ENCODE data around the gene SDK2. TPM values are rescaled to one million over a fixed set of nuclear protein-coding genes. Genes with fewer than 3 reads are reported as not detected.

The SDK2 gene
- total RNA-seq, 2 experiments from 2014 or later: 0.23 to 0.27 TPM

DNA sequence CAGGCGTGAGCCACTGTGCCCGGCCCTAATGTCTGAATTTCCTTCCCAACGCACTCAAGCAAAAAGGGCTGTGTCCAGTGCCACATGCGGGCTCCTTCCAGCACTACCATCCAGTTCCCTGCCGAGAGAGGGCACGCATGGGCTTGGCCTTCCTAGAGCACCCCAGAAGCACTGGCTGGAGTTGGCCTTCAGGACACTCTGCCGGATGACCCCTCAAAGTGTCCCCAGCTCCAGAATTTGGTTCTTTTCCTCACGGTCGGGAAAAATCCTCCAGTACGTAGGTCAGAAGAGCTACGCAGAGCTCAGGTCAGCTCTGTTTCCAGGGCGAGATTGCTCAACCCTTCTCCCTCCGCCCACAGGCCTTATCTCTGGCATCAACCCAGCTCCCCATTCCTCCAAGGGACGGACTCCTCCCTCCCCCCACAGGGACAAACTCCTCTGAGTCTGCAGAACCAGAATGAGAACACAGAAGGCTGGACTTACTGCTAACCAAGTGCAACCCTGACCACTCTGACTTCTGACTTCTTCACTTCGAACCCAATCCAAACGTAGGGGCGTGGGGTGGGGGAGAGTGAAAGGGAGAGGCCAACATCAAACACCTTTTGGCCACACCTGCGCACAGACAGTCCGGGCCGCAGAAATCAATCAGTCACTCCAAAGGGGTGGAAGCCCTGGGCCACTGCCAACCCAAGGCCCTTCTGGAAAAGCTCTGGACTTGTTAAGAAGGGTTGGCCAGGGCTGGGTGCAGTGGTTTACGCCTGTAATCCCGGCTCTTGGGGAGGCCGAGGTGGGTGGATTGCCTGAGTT is 336.0 kb downstream of the SDK2 start:
- CTCF ChIA-PET: interaction anchor here (1.3 kb wide), 1 partner anchor 62 kb away, joined by 3 read pairs; no protein-coding TSS in a partner anchor
- POLR2A ChIA-PET: interaction anchor here (0.7 kb wide), 1 partner anchor 360 kb away, joined by 8 read pairs; no protein-coding TSS in a partner anchor

DNA sequence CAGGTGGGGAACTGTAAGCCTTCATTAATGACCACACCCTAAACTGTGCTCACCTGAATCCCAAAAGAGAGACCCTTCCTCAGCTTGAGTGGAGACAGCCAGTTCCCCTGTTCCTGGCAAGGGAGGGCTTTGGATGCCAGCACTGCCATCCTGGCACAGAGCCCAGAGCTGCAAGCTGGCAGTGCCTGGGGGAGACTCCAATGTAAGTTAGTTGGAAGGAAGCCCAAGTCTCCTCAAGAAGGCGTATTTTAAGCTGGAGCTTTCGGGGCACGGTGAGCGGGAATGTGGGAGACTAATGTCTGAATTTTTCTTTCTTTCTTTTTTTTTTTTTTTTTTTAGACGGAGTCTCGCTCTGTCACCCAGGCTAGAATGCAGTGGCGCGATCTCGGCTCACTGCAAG is 337.1 kb downstream of the SDK2 start:
- ChIA-PET CTCF (interaction anchor here (0.6 to 1.3 kb wide), 2 partner anchors 62 to 63 kb away, joined by 3 to 4 read pairs; no protein-coding TSS in a partner anchor), POLR2A (interaction anchor here (0.7 kb wide), 1 partner anchor 361 kb away, joined by 8 read pairs; no protein-coding TSS in a partner anchor)

DNA sequence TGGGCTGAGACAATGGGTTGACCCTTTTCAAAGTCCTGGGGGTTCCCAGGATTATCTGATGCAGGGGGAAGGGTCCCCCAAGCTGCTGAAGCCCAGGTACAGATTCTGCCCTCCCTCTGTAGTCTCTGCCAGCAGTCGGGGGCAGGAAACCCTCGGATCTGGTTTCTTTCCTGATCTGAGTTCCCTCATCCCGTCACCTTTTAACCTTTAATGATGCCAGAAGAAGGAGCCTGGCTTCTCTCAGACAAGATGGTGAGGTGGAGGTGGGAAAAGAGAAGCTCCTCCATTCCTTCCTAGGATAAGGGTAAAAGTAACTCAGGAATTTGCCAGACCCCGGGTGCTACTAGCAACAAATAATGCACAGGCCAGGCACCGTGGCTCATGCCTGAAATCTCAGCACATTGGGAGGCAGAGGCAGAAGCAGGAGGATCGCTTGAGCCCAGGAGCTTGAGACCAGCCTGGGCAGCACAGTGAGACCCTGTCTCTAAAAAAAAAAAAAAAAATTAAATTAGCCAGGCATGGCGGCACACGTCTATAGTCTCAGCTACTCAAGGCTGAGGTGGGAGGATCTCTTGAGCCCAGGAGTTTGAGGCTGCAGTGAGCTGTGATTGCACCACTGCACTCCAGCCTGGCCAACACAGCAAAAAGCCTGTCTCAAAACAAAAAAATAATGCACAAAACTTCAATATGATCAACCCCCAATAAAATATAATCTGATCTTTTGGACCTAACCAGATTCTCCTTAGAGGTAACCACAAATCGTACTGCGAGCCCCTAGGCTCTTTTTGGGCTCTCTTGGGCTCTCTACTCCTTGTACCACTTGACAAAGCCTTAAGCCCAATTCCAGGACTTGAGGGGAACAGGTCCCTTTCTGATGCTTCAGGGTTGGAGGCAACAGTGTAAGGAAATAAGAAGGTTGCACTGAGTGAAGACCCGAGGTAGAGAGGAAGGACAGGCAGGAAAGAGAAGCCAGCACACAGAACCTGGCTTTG is 338.1 kb downstream of the SDK2 start:
- POLR2A ChIA-PET: no interaction called here
- CTCF ChIA-PET: interaction anchor here (0.6 kb wide), 1 partner anchor 62 kb away, joined by 4 read pairs; no protein-coding TSS in a partner anchor

DNA sequence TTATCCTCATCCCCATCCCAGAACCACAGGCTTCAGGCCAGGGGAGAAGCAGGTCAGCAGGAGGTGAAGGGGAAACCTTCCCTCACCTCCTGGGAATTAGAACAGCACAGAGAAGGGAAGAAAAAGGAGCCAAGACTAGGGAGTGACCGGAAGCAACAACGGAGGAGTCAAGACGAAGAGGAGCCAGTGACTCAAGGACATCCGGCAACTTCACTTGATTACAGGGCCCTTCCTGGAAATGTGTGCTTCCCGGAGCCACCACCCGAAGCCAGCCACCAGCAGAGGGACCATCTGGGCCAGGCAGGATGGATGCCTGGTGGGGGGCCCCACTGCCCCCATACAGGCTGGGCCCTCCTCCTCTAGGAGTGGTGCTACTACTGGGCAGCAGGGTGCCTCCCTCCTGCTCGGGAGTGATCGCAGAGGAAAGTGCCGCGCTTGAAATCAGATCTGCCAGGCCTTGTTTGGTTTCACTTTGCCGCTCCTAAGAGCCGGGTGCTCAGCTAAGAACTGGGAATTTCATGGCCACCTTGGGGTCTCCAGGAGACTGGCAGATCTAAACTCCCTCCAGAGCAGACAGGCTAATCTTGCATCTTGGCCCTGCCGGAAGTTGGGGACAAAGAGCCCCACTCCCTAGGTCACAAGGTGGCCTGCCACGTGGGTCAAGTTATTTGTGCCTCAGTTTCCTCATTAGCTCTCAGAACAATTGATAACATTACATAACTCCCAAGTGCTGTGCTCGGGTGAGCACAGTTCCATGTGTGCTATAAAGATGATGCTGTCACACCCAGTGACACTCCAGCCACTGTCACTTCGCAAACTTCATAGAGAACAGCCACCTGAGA is 339.1 kb downstream of the SDK2 start:
- ChIA-PET CTCF (no interaction called here), POLR2A (no interaction called here)

DNA sequence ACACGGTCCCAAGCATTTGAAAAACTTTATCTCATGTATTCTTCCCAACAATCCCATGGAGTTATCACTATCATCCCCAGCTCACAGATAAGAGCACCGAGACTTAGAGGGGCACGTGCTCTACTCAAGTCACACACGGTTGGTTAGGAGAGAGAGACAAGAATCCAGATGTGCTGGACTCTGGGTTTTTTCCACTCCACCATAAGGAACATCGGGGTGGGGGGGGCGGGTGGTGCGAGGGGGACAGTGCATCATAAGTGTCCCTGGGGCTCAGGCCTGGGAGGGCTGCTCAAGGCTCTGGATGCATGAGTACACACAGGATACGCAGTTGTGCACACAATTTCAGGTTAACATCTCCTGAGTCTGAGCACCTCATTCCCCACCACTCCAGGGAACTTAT is 339.8 kb downstream of the SDK2 start:
- POLR2A ChIA-PET: no interaction called here
- CTCF ChIA-PET: interaction anchor here (1.0 kb wide), 1 partner anchor 66 kb away, joined by 3 read pairs; no protein-coding TSS in a partner anchor

DNA sequence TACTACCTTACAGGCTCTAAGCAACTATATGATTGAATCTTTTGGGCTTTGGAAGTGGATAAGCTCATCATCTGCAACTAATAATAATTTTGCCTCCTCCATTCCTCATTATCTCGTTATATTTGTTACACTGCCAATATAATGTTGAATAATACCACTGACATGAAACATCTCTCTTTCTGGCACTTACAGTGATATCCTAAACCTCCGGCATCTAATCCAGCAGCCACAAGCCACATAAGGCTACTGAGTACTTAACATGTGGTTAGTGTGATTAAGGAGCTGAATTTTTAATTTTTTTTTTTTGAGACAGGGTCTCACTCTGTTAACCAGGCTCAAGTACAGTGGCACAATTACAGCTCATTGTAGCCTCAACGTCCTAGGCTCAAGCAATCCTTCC is 342.1 kb downstream of the SDK2 start:
- CTCF ChIA-PET: interaction anchor here (0.6 kb wide), 1 partner anchor 1059 kb away, joined by 3 read pairs; no protein-coding TSS in a partner anchor
- POLR2A ChIA-PET: no interaction called here

DNA sequence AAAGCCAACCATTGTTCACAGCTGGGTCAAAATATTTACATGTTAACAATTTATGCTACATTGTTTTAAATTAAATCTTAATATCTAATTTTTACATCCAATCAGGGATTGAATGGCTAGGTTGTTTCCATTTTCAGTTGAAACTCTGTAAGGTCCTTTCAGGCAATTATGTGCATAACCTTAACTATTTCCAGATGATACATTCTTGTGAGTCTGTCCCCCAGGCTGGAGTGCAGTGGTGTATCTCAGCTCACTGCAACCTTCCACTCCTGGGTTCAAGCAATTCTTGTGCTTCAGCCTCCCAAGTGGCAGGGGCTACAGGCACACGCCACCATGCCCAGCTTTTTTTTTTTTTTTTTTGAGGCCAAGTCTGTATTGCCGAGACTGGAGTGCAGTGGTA is 342.9 kb downstream of the SDK2 start:
- ChIA-PET CTCF (no interaction called here), POLR2A (no interaction called here)

DNA sequence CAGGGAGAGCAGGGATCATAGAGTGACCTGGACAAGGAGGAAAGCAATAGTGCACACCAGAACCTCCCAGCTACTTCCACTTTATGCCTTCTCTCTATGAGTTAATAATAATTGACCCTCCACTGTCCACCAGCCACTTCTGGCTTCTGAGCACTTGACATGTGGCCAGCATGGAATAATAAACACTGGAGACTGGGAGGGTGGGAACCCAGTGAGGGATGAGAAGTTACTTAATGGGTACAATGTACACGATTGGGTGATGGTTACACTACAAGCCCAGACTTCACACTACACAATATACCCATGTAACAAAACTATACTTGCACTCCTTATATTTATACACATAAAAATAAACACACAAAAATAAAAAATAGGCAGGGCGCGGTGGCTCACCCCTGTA is 343.9 kb downstream of the SDK2 start:
- CTCF ChIA-PET: interaction anchor here (0.7 kb wide), 1 partner anchor 316 kb away, joined by 3 read pairs; no protein-coding TSS in a partner anchor
- POLR2A ChIA-PET: no interaction called here

DNA sequence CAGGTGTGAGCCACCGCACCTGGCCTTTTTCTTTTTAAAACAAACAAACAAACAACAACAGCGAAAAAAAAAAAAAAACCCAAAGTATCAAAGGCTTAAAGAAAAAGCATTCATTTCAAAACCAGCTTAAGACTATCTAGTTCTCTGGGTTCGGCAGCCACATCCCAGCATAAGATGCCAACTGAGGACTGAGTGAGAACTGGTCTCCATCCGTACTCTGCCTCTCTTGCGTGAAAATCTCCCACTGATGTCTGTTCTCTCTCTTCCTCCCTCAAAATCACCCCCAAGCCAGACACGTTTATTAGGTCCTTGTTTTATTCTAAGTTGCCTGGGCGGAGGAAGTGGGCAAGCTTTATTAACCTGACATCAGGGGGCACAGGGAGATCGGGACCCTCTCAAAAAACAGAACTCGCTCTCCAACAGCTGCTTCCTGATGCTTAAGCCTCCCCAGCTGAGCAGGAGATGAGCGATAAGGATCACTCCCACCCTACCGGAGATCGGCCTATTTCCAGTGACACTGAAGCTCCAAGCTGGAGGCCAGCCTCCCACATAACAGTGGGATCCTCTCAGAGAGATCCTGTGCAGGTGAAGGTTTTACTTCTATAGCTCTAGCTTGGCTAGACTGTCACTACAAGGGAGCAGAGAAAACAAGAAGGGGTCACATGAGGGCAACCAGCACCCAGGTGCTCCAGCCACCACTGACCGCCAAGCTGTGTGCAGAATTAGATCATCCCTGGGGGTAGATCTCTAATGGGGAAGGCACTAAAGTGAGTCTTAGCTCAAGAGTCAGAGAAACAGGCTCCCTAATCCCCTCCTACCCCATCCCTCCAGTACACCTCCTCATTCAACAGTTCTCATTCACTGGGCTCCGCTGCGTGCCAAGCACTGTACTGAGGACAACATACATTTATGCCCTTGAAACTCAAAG is 346.0 kb downstream of the SDK2 start:
- CTCF ChIA-PET: interaction anchor here (1.5 kb wide), 1 partner anchor 71 kb away, joined by 3 read pairs; no protein-coding TSS in a partner anchor
- POLR2A ChIA-PET: no interaction called here

DNA sequence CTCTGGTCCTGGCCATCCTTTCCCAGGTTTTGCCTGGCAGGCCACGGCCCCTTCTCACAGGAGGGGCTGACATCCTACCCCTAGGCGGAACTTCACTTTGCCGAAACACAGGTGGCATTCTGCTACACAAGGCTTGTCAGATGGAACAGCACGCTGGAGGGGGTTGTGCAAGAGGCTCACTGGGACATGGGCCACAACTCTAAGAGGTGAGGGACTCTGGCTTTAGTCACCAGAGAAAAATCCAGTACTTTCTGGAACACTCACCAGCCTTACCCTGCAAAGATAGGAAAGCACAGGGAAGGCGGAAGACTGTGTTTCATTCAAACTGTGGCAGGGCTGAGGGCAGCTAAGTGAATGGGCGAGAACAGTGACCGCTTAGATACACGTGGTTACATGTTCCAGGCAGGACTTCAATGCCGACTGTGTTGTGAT is 350.7 kb downstream of the SDK2 start:
- ChIA-PET CTCF (no interaction called here), POLR2A (no interaction called here)

DNA sequence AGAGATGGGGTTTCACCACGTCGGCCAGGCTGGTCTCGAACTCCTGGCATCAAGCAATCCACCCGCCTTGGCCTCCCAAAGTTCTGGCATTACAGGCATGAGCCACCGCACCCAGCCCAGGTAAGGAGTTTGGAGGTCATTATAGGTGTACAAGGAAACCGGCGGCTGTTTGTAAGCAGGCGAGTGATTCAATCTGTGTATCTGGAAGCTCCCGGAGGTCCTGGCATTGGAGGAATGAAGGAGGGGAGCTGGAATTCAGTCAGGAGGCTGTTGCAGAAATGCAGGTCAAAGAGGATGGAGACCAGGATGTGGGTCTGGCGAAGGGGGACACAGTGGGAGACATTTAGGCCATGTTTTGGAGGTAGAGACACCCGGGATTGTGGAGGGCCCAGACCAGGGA is 351.2 kb downstream of the SDK2 start:
- ChIA-PET POLR2A (no interaction called here), CTCF (no interaction called here)

DNA sequence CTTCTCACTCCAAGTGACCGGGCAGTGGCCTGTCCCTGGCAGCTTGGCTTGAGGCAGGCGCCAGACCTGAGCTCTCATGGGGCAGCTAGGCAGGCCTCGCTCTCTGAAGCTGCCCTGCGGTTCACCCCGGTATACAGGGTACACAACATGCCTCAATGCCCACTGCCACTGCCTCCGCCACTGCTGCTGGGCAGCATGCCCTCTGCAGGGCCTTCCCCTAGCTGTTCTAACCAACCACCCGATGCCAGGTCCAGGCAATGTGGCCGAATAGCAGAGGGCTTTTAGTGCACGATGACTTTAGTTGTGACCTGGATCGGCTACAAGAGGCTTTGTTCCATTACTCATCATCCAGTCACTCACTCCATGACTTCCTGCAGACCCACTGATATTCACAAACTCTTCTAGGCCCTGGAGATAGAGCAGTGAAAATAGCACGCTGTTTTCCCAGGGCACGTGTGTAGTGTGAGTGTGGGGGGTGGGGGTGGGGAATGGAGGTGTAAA is 352.2 kb downstream of the SDK2 start:
- POLR2A ChIA-PET: no interaction called here
- CTCF ChIA-PET: no interaction called here

DNA sequence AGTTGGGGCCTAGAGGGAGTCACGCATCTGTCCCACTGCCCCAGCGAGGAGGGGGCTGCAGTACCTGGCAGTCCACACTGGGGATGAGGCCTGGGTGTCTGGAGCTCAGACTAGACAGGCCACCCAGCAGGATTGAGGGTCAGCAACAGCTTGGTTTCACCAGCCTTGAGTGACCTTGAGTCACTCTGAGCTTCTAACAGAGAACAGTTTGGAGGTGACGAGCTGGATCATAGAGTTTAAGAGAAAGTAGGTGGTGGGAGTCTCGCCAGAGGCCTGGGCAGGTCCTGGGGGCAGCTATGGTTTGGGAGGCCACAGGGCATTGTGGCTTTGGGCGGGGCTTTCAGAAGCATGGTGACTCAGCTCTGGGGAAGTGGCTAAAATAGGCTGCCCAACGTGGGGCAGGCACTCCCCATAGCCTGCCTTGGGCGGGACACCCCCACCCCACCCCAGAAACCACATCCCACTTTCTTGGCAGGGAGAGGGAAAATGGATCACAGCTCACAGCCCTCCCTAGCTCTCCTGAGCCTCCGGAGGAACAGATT is 352.9 kb downstream of the SDK2 start:
- ChIA-PET POLR2A (no interaction called here), CTCF (interaction anchor here (0.6 kb wide), 1 partner anchor 11 kb away, joined by 3 read pairs; no protein-coding TSS in a partner anchor)

DNA sequence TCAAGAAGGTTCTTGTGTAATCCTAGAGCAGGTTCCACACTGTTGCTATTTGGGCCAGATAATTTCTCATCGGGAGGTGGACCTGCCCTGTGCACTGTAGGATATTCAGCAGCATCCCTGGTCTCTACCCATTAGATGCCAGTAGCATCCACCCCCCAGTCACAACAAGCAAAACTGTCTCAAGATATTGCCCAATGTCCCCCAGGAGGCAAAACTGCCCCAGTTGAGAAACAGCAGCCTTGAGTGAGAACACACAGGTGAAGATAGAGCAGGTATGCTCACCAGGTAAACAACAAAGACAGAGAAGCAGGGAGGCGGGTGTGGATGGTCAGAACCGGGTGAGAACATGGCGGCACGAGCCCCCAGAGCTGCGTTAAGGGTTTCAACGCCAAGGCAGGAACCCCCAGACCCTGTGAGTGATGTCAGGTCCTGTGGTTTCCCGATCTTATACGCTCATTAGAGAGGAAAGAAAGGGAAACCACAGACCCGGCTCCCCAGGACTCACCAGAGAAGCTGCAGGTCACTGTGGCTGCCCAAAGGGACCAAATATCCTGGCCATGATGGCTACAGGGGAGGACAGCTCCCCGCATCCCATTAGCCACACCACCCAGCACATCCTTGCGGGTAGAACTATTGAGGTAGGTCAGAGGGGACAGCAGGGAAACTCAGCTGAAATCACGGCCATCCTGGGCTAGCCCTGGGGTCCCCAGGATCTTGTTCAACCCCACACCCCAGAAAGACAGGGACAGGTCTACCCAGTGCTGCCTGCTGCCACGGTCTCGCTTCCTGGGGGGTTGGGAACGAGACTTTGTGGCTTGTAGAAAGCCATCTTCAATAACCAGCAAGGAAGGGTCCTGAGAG is 353.6 kb downstream of the SDK2 start:
- POLR2A ChIA-PET: no interaction called here
- CTCF ChIA-PET: interaction anchor here (0.6 kb wide), 1 partner anchor 10 kb away, joined by 3 read pairs; no protein-coding TSS in a partner anchor

DNA sequence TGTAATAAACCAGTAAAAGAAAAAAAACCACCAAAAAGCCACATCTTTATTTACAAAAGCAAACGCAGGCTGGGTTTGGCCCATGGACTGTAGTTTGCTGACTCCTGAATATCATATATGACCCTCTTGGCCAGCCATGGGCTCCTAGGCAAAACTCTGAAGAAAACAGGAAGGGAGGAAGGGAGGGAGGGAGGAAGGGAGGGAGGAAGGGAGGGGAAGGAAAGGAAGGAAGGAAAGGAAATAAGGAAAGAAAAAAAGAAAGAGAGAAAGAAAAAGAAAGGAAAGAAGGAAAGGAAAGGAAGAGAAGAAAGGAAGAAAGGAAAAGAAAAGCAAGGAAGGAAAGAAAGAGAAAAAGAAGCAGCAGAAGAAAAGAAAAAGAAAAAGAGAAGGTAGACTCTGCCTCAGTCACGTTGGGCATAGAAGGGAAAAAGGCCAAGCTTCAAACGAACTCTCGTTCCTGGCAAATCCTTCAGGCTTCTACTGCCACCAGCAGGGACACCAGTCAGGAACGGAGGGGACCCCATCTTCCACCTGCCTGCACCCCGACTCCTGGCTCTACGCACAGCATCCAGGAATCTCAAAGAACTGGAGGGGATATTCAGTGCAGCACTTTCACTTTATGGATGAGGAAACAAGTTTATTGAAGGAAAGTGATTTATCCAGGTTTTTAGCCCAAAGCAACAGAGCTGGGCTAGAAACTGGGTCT is 354.5 kb downstream of the SDK2 start:
- CTCF ChIA-PET: no interaction called here
- POLR2A ChIA-PET: no interaction called here

All from activated CD8-positive, alpha-beta memory T cell treated with anti-CD3 and anti-CD28 coated beads for 36 hours (primary cell).